Suppressor macrophage (primary cell): ENCODE results near the gene ZNF43.
A peak's percentile ranks its signal among the peaks of the same experiment; 100 is the strongest.
"Not testable (repeated sequence)": the region's sequence is repeated elsewhere in the genome, so short reads cannot be mapped to it uniquely, and the experiment has no call there.

ENCODE experiments used
- DNase-seq, 4 experiments: peaks; one replicate each; pipeline ENCODE4 v3.0.0-alpha.2; 2020 to 2022

ZNF43 gene

GRCh38 chr19:21808400-21809000 is 27.5 kb downstream of the ZNF43 start:
- not testable (repeated sequence) for DNase-seq

- no peak for DNase-seq
Measured at GRCh38 chr19:21789466-21790085, 46.4 kb downstream of the ZNF43 start.

GRCh38 chr19:21786936-21787335 is 49.0 kb downstream of the ZNF43 start:
- DNase-seq: no peak

GRCh38 chr19:21775792-21776191 is 60.2 kb downstream of the ZNF43 start:
- DNase-seq: not testable (repeated sequence)

GRCh38 chr19:21767065-21767800 is 68.7 kb downstream of the ZNF43 start, which contains the start of gene ZNF100:
ZNF100 (minus strand) TSS chr19:21767579; CDS start chr19:21767429, 150 bp downstream.
- DNase-seq: peak; percentile 94 to 96 (median 96)

- DNase-seq: not testable (repeated sequence)
Measured at GRCh38 chr19:21766705-21767064, 69.3 kb downstream of the ZNF43 start.

GRCh38 chr19:21765151-21765550 is 70.8 kb downstream of the ZNF43 start:
- DNase-seq: peak in 3 of 4 experiments; percentile 3 to 9 (median 5)

GRCh38 chr19:21761547-21761946 is 74.4 kb downstream of the ZNF43 start:
- DNase-seq: not testable (repeated sequence)

- no peak for DNase-seq
Measured at GRCh38 chr19:21758296-21758695, 77.7 kb downstream of the ZNF43 start.

- not testable (repeated sequence) for DNase-seq
Measured at GRCh38 chr19:21755555-21755954, 80.4 kb downstream of the ZNF43 start.
